Right cardiac atrium (tissue), 5 donors: ENCODE results near the gene SMPD2. TPM values are rescaled to one million over a fixed set of nuclear protein-coding genes. Genes with fewer than 3 reads are reported as not detected.

Experiments used
- ATAC-seq, 2 donors: fragments of 200-7000 bp; cut with Tn5 transposase; one replicate each; pipeline versions ENCODE4 v1.8.0 to v1.9.1; 2020; ENCODE audit warnings: moderate library complexity in 2 of 2, mild to moderate bottlenecking in 1 of 2
- DNase-seq, 3 donors: peaks; one replicate each; pipeline ENCODE4 v3.0.0-alpha.2; 2020
- H3K27ac ChIP-seq: one replicate; pipeline ENCODE4 v1.5.1; 2013; ENCODE audit warnings: mild to moderate bottlenecking, low read length, control low read depth, moderate library complexity
- H3K27me3 ChIP-seq: one replicate; pipeline ENCODE4 v1.6.1; 2013; ENCODE audit not compliant: control insufficient read depth, insufficient read depth
- H3K4me1 ChIP-seq: one replicate; pipeline ENCODE4 v1.6.1; 2013; ENCODE audit warnings: low read length; ENCODE audit not compliant: control insufficient read depth, insufficient read depth
- H3K4me3 ChIP-seq: one replicate; pipeline ENCODE4 v1.5.1; 2013; ENCODE audit warnings: low read length, control low read depth
- H3K9me3 ChIP-seq: one replicate; pipeline ENCODE4 v1.6.1; 2013; ENCODE audit warnings: low read length; ENCODE audit not compliant: control insufficient read depth
- WGBS: extraction: QIAGEN DNeasy Blood & Tissue Kit; methylation state at CpG from one replicate; pipeline ENCODE4 v1.1.7; 2013; 5-methylcytosine and 5-hydroxymethylcytosine counted together
- intact Hi-C, 4 donors: fragments of 100-400 bp; cut with DNase I; formaldehyde crosslinking; loops; one replicate each; pipeline versions ENCODE4 v1.11.0 to v1.14.0; 2022 to 2023
- polyA plus RNA-seq: library from polyadenylated mRNA; stranded (reverse); fragments of 200-250 nt; gene quantifications from one replicate; pipeline ENCODE4 v1.2.3, GENCODE V29; 2013
- total RNA-seq, 4 donors: library from RNA; stranded (reverse); fragmentation: NEBNext Ultra II Directional; extraction: Animal tissue kit (Norgen Biotek cat#: 25700); gene quantifications; one replicate each; pipeline ENCODE4 v1.2.1, GENCODE V29; 2021
- donor health status: healthy with polysubstance abuse.
- donor health status: DM: no; HTN: yes; CAD: no.
- donor health status: DM: no; HTN: no; CAD: no.
- donor health status: DM: no; HTN: yes; CAD: no; lungs with severe emphysema.
- donor health status: DM: yes; HTN: yes; CAD: no.

The SMPD2 gene
- total and polyA plus RNA-seq, 5 donors: 4.6 to 6.7 (median 5.7) TPM

DNA sequence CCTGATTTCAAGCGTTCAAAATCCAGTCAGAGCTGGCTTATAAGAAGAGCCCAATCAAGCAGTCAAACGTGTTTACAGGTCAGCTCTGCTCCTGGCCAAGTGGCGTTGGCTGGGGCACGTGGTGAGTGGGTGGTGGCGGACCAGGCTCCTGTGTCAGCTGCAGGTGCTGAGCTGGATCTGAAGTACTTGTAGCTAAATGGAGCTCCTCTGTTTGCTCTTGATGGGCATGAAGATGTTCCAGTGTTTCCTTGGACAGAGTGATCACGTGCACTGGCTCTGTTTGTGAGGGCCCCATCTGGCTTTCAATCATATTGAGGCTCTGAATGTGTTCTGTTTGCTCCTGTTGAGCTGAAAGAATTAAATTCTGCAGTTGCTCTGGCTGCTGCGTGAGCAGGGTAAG, 25.2 kb downstream of the SMPD2 start:
- Histone ChIP-seq H3K27me3 (no peaks in the 10 kb centered on the region), H3K27ac (no peak overlapping the region)
- 66% methylated on average over 7 of the region's 7 CpGs for WGBS

DNA sequence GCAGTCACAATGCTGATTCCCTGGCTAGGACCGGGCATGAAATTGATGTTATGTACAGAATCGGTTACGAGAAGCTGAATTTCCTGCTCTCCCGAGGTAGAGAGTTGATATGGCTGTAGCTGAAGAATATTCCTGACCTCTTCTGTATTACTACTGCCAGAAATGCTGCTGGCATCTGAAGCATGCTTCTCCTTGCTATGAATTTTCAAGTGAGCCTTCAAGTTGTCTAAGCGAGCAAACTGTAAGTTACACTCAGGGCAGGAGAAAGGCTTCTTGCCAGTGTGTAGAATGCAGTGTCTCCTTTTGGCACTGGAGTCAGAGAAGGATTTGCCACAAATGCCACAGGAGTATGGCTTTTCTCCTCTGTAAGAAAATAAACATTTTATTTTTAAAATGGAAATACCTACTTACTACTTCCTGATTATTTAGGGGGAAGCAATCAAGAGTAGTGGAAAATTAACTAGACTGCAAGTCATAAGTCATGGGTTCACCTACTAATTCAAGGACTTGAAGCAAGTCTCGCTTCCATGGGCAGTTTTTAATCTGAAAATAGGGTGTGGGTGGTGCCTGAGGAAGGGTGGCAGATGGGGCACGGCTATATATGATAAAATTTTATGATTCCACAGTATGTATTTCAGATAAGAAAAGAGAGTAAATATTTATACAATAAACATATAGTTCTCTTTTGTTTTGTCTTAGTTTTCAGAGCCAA, 25.8 kb downstream of the SMPD2 start:
- peaks cover 1% of the 10 kb centered on the region for H3K4me1 ChIP-seq
- no peak overlapping the region for H3K27ac ChIP-seq
- DNase-seq (no peak), ATAC-seq (no peak)
- WGBS: 80% methylated on average over 7 of the region's 7 CpGs
- no peaks in the 10 kb centered on the region for H3K27me3 ChIP-seq
- H3K9me3 ChIP-seq: no peaks in the 10 kb centered on the region
- intact Hi-C loops: no loop called here
- H3K4me3 ChIP-seq: no peak overlapping the region

More for the DNA sequence above, 25.2 kb downstream of the SMPD2 start:
- no peaks in the 10 kb centered on the region for H3K9me3 ChIP-seq
- peaks cover 1% of the 10 kb centered on the region for H3K4me1 ChIP-seq
- intact Hi-C loops: no loop called here
- ATAC-seq: peak; percentile 35 to 63
- H3K4me3 ChIP-seq: no peak overlapping the region
- peak in 1 of 3 donors; percentile 61 for DNase-seq

GRCh38 chr6:109467696-109468095, 27.2 kb downstream of the SMPD2 start:
- no peak for ATAC-seq
- 94% methylated on average over 6 of the region's 6 CpGs for WGBS
- Histone ChIP-seq H3K4me1 (peaks cover 1% of the 10 kb centered on the region), H3K27me3 (no peaks in the 10 kb centered on the region), H3K27ac (no peak overlapping the region), H3K9me3 (no peaks in the 10 kb centered on the region), H3K4me3 (no peak overlapping the region)
- DNase-seq: no peak
- intact Hi-C loops: no loop called here

DNA sequence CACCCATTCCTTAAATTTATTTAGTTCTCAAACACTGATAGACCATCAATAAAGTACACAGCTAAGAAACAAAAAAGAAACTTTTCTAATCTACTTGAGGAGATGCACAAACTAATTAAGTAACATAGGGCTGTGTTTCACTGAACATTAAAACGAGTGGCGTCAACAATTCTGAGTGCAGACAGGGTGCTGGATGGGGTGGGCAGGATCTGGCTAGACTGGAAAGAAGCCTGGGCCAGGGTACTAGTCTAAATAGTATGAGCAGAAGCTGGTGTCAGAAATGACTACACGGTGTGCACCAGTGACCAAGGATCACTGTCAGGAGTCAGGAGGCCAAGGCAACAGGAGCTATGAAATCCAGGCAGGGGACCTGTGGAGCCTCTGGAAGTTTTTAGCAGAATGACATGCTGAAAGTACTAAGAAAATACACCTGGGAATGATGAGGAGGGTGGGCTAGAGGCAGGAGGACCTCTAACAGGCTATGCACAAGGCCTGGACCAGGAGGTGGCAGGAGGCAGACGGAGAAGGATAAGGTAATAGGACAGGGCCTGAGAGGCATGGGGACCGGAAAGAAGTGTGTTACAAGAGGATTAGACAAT, 29.2 kb downstream of the SMPD2 start:
- DNase-seq: no peak
- no peaks in the 10 kb centered on the region for H3K4me1 ChIP-seq
- no peaks in the 10 kb centered on the region for H3K9me3 ChIP-seq
- intact Hi-C loops: no loop called here
- H3K27me3 ChIP-seq: no peaks in the 10 kb centered on the region
- 90% methylated on average over 5 of the region's 5 CpGs for WGBS
- H3K27ac ChIP-seq: no peak overlapping the region
- no peak for ATAC-seq
- no peak overlapping the region for H3K4me3 ChIP-seq

- 92% methylated on average over 5 of the region's 5 CpGs for WGBS
- H3K27ac ChIP-seq: no peak overlapping the region
- intact Hi-C loops: no loop called here
These were observed 30.7 kb downstream of the SMPD2 start for GRCh38 chr6:109471105-109471810.

GRCh38 chr6:109472132-109472995, 31.8 kb downstream of the SMPD2 start:
- no peak overlapping the region for H3K4me3 ChIP-seq
- no peaks in the 10 kb centered on the region for H3K4me1 ChIP-seq
- no peak overlapping the region for H3K27ac ChIP-seq
- DNase-seq: no peak
- no peaks in the 10 kb centered on the region for H3K9me3 ChIP-seq
- no peak for ATAC-seq
- WGBS: 96% methylated on average over 9 of the region's 9 CpGs
- H3K27me3 ChIP-seq: no peaks in the 10 kb centered on the region
- intact Hi-C loops: no loop called here

More at GRCh38 chr6:109471105-109471810, 30.7 kb downstream of the SMPD2 start:
- no peaks in the 10 kb centered on the region for H3K4me1 ChIP-seq
- no peak for DNase-seq
- no peaks in the 10 kb centered on the region for H3K27me3 ChIP-seq
- H3K9me3 ChIP-seq: no peaks in the 10 kb centered on the region
- no peak overlapping the region for H3K4me3 ChIP-seq
- no peak for ATAC-seq

- Histone ChIP-seq H3K27me3 (no peaks in the 10 kb centered on the region), H3K4me1 (no peaks in the 10 kb centered on the region), H3K9me3 (no peaks in the 10 kb centered on the region), H3K4me3 (no peak overlapping the region), H3K27ac (no peak overlapping the region)
- 93% methylated on average over 3 of the region's 3 CpGs for WGBS
- intact Hi-C loops: no loop called here
- ATAC-seq (no peak), DNase-seq (no peak)
These were observed 32.6 kb downstream of the SMPD2 start for GRCh38 chr6:109473120-109473519.

GRCh38 chr6:109474995-109475394, 34.5 kb downstream of the SMPD2 start:
- no peaks in the 10 kb centered on the region for H3K27me3 ChIP-seq
- ATAC-seq: no peak
- no peak for DNase-seq
- peaks cover 4% of the 10 kb centered on the region for H3K4me1 ChIP-seq
- H3K4me3 ChIP-seq: no peak overlapping the region
- intact Hi-C loops: no loop called here
- H3K9me3 ChIP-seq: no peaks in the 10 kb centered on the region
- WGBS: 89% methylated on average over 4 of the region's 4 CpGs
- H3K27ac ChIP-seq: no peak overlapping the region

GRCh38 chr6:109475625-109476024, 35.1 kb downstream of the SMPD2 start:
- H3K9me3 ChIP-seq: no peaks in the 10 kb centered on the region
- no peak for ATAC-seq
- intact Hi-C loops: no loop called here
- H3K27ac ChIP-seq: no peak overlapping the region
- H3K4me1 ChIP-seq: peaks cover 4% of the 10 kb centered on the region
- no peak overlapping the region for H3K4me3 ChIP-seq
- 78% methylated on average over 2 of the region's 2 CpGs for WGBS
- H3K27me3 ChIP-seq: no peaks in the 10 kb centered on the region
- no peak for DNase-seq

- no peak overlapping the region for H3K27ac ChIP-seq
- no peaks in the 10 kb centered on the region for H3K9me3 ChIP-seq
- no peak overlapping the region for H3K4me3 ChIP-seq
- WGBS: 96% methylated on average over 2 of the region's 2 CpGs
- intact Hi-C loops: no loop called here
- no peak for ATAC-seq
- H3K27me3 ChIP-seq: no peaks in the 10 kb centered on the region
- DNase-seq: no peak
- peaks cover 10% of the 10 kb centered on the region for H3K4me1 ChIP-seq
These were observed 36.7 kb downstream of the SMPD2 start for GRCh38 chr6:109477184-109477583.
